GM19099 (cell line): ENCODE results near the gene BCL6B.

ENCODE experiments used
- POLR2A ChIP-seq: IDR thresholded peaks from 3 replicates; pipeline ENCODE4 v1.6.1; 2011; ENCODE audit warnings: low read depth; ENCODE audit not compliant: insufficient read length; ENCODE audit errors: extremely low read depth

Gene BCL6B

DNA sequence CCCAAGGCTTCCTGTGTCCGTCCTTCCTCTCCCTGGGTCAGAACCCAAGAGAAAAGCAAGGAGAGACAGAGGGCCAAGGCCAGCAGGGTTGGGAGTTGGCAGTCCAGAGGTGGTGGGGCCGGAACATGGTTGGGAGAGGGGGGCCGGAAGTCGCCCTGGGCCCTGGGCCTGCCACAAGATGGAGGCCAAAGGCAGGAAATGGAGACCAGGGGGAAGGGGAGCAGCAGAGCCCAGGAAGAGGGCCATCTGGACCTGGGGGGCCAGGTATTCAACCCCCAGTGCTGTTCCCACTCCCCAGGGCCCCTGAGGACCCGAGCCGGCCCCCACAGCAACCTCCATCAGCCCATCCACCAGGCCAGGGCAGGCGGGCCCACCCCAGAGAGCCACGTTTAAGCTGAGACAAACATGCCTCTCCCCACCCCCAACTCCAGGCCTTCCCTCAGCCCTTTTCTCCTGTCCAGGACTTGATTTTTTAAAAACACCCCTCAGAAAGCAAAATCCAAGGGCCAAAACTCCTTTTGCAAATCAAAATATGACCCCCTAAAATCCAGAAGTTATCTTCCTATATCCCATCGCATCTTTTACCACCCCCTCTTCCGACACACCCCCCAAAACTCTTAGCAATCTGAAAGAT is 4.4 kb upstream of the BCL6B start:
- no peak for TF ChIP-seq POLR2A

- TF ChIP-seq POLR2A = no peak
These were observed 3.5 kb upstream of the BCL6B start for GRCh38 chr17:7019367-7019766.

DNA sequence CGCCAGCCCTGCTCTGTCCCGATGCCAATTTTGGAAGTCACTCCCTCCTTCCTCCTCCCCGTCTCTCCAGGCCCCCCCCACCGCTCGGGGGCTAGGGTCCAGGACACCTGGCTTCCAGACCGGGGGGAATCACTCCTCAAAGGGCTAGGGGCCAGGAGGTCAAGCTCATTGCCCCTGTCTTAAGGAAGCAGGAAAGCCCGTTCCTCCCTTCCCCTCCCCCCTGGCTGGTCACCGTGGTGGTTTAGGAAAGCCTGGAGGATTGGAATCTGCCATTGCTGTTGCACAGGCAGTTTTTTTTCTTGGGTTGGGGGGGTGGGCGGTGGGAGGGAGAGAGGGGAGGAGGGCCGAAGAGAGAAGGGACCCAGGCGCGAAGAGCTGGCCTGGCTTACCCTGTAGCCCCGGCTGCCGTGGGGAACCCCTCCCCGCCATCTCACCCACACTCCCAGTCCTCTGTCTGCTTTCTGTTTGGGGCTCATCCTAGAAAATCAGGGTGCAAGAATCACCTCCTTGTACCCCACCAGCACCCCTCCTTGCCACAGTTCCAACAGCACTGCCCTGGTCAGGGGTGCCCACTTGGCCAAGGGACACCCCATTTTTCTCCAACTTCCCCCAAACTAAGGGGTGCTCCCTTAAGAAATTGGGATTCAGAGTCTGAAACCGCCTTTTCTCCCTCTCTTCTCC is 2.9 kb upstream of the BCL6B start:
- no peak for TF ChIP-seq POLR2A

GRCh38 chr17:7020894-7021664 is 1.8 kb upstream of the BCL6B start:
- TF ChIP-seq POLR2A = no peak

GRCh38 chr17:7021993-7022778 is 664 bp upstream of the BCL6B start:
- peak; percentile 12 for TF ChIP-seq POLR2A

DNA sequence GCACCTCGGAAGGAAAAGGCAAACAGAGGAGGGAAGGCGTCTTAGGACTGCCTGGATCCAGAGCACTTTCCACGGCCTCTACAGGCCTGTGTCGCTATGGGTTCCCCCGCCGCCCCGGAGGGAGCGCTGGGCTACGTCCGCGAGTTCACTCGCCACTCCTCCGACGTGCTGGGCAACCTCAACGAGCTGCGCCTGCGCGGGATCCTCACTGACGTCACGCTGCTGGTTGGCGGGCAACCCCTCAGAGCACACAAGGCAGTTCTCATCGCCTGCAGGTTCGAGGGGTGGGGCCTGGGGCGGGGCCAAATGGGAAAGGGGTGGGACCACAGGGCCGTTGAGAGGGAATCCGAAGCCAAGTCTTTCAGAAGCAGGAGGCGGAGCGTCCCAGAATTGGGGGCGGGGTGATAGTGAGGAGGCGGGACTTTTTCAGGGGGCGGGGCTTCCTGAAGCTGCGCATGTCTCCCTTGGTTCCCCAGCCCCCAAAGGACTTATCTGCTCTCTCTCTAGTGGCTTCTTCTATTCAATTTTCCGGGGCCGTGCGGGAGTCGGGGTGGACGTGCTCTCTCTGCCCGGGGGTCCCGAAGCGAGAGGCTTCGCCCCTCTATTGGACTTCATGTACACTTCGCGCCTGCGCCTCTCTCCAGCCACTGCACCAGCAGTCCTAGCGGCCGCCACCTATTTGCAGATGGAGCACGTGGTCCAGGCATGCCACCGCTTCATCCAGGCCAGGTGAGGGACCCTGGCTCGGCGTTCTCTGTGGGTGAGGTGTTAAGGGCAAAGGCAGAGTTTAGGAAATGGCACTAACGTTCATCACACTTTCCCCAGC is 939 bp downstream of the BCL6B start:
- no peak for TF ChIP-seq POLR2A

DNA sequence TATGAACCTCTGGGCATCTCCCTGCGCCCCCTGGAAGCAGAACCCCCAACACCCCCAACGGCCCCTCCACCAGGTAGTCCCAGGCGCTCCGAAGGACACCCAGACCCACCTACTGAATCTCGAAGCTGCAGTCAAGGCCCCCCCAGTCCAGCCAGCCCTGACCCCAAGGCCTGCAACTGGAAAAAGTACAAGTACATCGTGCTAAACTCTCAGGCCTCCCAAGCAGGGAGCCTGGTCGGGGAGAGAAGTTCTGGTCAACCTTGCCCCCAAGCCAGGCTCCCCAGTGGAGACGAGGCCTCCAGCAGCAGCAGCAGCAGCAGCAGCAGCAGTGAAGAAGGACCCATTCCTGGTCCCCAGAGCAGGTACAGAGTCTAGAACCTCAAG is 1.5 kb downstream of the BCL6B start:
- TF ChIP-seq POLR2A = no peak

- TF ChIP-seq POLR2A = no peak
These were observed 2.4 kb downstream of the BCL6B start for GRCh38 chr17:7025245-7025644.

DNA sequence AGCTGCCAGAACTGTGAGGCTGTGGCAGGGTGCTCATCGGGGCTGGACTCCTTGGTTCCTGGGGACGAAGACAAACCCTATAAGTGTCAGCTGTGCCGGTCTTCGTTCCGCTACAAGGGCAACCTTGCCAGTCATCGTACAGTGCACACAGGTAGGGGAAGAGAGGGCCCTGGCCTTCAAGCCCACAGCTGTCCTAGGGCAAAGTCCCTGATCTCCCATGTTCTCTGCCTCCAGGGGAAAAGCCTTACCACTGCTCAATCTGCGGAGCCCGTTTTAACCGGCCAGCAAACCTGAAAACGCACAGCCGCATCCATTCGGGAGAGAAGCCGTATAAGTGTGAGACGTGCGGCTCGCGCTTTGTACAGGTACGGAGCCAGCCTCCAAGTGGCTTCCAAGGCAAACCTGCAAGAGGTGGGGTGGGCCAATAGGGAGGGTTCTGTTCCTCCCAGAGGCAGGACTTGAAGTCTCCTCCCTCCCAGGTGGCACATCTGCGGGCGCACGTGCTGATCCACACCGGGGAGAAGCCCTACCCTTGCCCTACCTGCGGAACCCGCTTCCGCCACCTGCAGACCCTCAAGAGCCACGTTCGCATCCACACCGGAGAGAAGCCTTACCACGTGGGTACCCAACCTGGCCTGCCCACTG is 3.7 kb downstream of the BCL6B start:
- no peak for TF ChIP-seq POLR2A

- no peak for TF ChIP-seq POLR2A
These were observed 4.5 kb downstream of the BCL6B start for GRCh38 chr17:7027335-7027734.

GRCh38 chr17:7029096-7029495 is 6.2 kb downstream of the BCL6B start:
- no peak for TF ChIP-seq POLR2A

GRCh38 chr17:7029659-7030058 is 6.8 kb downstream of the BCL6B start:
- peak; percentile 25 for TF ChIP-seq POLR2A

GRCh38 chr17:7034955-7035590 is 12.2 kb downstream of the BCL6B start:
- no peak for TF ChIP-seq POLR2A
